Fibroblast of villous mesenchyme (primary cell): ENCODE results near the gene TRAPPC2L. TPM values are rescaled to one million over a fixed set of nuclear protein-coding genes. Genes with fewer than 3 reads are reported as not detected.

Source experiments
- DNase-seq: peaks from one replicate; pipeline ENCODE4 v3.0.0-alpha.2; 2010; ENCODE audit warnings: low read depth
- H3K4me3 ChIP-seq: 2 replicates; pipeline ENCODE4 v1.5.1; 2011; ENCODE audit warnings: low read depth, mild to moderate bottlenecking, low read length
- CTCF ChIP-seq: IDR thresholded peaks from 2 replicates; pipeline ENCODE4 v1.5.1; 2012; ENCODE audit warnings: low read depth, mild to moderate bottlenecking, low read length; ENCODE audit not compliant: insufficient read depth
- total RNA-seq: library from RNA; depleted of rRNA; stranded (reverse); fragments of >200 nt; gene quantifications from 2 replicates; pipeline ENCODE4 v1.2.3, GENCODE V29; 2012

The TRAPPC2L gene
- total RNA-seq, 1 donor = 34.5 TPM

GRCh38 chr16:88876942-88877526, 20.1 kb downstream of the TRAPPC2L start:
- no peak for DNase-seq
- no peak for TF ChIP-seq CTCF
- H3K4me3 ChIP-seq = no peak overlapping the region

- DNase-seq = no peak
- no peak overlapping the region for H3K4me3 ChIP-seq
- no peak for TF ChIP-seq CTCF
Observed at GRCh38 chr16:88877564-88878289, 20.8 kb downstream of the TRAPPC2L start.

- no peak overlapping the region for H3K4me3 ChIP-seq
- DNase-seq = no peak
Observed at GRCh38 chr16:88878356-88878755, 21.4 kb downstream of the TRAPPC2L start.

GRCh38 chr16:88878967-88879787, 22.2 kb downstream of the TRAPPC2L start:
- TF ChIP-seq CTCF = no peak

More at GRCh38 chr16:88878356-88878755, 21.4 kb downstream of the TRAPPC2L start:
- TF ChIP-seq CTCF = no peak

GRCh38 chr16:88879788-88880055, 22.8 kb downstream of the TRAPPC2L start:
- no peak overlapping the region for H3K4me3 ChIP-seq
- no peak for DNase-seq
- TF ChIP-seq CTCF = no peak

More at GRCh38 chr16:88878967-88879787, 22.2 kb downstream of the TRAPPC2L start:
- no peak overlapping the region for H3K4me3 ChIP-seq
- DNase-seq = no peak

- no peak overlapping the region for H3K4me3 ChIP-seq
- no peak for TF ChIP-seq CTCF
- DNase-seq = no peak
Observed at GRCh38 chr16:88880226-88881006, 23.5 kb downstream of the TRAPPC2L start.
